Activated CD4-positive, alpha-beta memory T cell treated with anti-CD3 and anti-CD28 coated beads, Interleukin-2, amount 10 ng/mL, durations not matched to agents 7 days and 5 days (primary cell): Measurements from ENCODE around the gene FJX1. TPM values are rescaled to one million over a fixed set of nuclear protein-coding genes. Genes with fewer than 3 reads are reported as not detected.
"Not testable (repeated sequence)": the region's sequence is repeated elsewhere in the genome, so short reads cannot be mapped to it uniquely, and the experiment has no call there.

Experiments
- CTCF ChIA-PET: fragments of 350-600 bp; sonication (Branson Sonifier 250); formaldehyde crosslinking; loops from one replicate; lab custom pipeline; 2021; ENCODE audit warnings: antibody characterized with exemption, inconsistent platforms; lab: Charles Lee
- POLR2A ChIA-PET: fragments of 350-600 bp; sonication (Branson Sonifier 250); formaldehyde crosslinking; loops from one replicate; lab custom pipeline; 2021; ENCODE audit warnings: antibody characterized with exemption; lab: Charles Lee
- DNase-seq: peaks from one replicate; pipeline ENCODE4 v3.0.0-alpha.2; 2020
- H3K27ac Mint-ChIP-seq: one replicate; pipeline ENCODE4 v1.8.0; 2021; ENCODE audit warnings: mild to moderate bottlenecking, mixed read lengths
- H3K27me3 Mint-ChIP-seq: one replicate; pipeline ENCODE4 v1.8.0; 2021; ENCODE audit warnings: mixed read lengths
- H3K36me3 Mint-ChIP-seq: one replicate; pipeline ENCODE4 v1.8.0; 2021; ENCODE audit warnings: low read depth, mixed read lengths
- H3K4me1 Mint-ChIP-seq: one replicate; pipeline ENCODE4 v1.8.0; 2021; ENCODE audit warnings: mixed read lengths
- H3K4me3 Mint-ChIP-seq: one replicate; pipeline ENCODE4 v1.8.0; 2021; ENCODE audit warnings: mild to moderate bottlenecking, mixed read lengths
- H3K9me3 Mint-ChIP-seq: one replicate; pipeline ENCODE4 v1.8.0; 2021; ENCODE audit warnings: mixed read lengths
- total RNA-seq, 2 experiments: library from RNA; stranded (reverse); gene quantifications; one replicate each; pipeline ENCODE4 v1.2.3, GENCODE V29; 2021

FJX1 gene
- total RNA-seq, 2 experiments from 2014 or later = 0.08 TPM; not detected in 1

DNA sequence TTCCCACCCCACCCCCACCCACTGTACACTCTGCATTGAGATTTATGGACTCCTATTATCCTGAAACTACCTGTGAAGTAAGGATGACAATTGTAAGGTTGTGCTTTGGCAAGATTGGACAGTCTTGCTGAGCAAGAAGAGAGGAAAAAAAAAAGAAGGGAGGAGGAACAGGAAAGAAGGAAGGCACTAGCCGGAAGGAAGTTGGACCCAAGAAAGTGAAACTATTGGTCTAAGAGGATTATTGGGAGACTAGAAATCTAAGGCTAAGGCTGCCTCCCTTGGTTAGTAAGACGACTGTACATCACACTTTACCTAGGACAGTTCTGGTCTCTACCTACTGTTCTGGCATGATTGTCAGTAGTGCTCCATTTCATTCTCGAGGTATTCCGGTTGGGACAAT, 32.2 kb downstream of the FJX1 start:
- H3K4me1 Mint-ChIP-seq = no peaks in the 10 kb centered on the region
- H3K36me3 Mint-ChIP-seq = no peaks in the 10 kb centered on the region
- no peak overlapping the region for H3K4me3 Mint-ChIP-seq
- ChIA-PET POLR2A (no interaction called here), CTCF (no interaction called here)
- no peak overlapping the region for H3K27ac Mint-ChIP-seq
- peaks cover 21% of the 10 kb centered on the region for H3K27me3 Mint-ChIP-seq
- DNase-seq = no peak
- no peaks in the 10 kb centered on the region for H3K9me3 Mint-ChIP-seq

DNA sequence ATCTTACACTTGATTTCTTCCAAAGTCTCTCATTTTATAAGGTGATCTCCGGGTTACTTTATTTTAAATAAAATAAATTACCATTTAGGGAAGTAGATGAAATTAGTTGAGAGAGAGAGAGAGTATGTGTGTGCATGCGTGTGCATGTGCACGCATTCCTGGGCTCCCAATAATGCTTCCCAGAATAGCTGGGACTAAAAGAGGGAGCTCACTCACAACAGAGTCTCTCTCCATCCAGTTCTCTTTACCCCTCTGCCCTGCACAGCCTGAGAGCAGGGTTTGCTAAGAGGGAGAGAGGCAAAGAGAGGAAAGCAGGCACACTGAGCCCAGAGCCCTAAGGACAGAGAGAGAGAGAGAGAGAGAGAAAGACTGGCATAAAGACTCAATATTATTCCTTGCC, 33.0 kb downstream of the FJX1 start:
- Mint-ChIP-seq H3K4me1 (no peaks in the 10 kb centered on the region), H3K36me3 (no peaks in the 10 kb centered on the region), H3K4me3 (no peak overlapping the region), H3K9me3 (no peaks in the 10 kb centered on the region), H3K27me3 (peaks cover 21% of the 10 kb centered on the region), H3K27ac (no peak overlapping the region)
- no peak for DNase-seq
- ChIA-PET CTCF (no interaction called here), POLR2A (no interaction called here)

DNA sequence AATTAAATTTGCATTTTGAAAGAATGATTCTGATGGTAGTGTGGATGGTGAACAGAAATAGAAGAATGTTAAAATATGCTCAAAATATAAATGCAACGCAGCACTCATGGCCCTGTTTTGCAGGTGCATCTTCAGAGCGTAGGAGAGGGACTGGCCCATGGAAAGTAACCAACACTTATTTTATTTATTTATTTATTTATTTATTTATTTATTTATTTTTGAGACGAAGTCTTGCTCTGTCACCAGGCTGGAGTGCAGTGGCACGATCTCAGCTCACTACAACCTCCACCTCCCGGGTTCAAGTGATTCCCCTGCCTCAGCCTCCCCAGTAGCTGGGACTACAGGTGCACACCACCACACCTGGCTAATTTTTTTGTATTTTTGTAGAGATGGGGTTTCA, 34.5 kb downstream of the FJX1 start:
- H3K4me3 Mint-ChIP-seq, POLR2A ChIA-PET, H3K27ac Mint-ChIP-seq, DNase-seq, H3K36me3 Mint-ChIP-seq, CTCF ChIA-PET, H3K4me1 Mint-ChIP-seq, H3K9me3 Mint-ChIP-seq: not testable (repeated sequence)
- peaks cover 23% of the 10 kb centered on the region for H3K27me3 Mint-ChIP-seq

- Mint-ChIP-seq H3K4me3 (no peak overlapping the region), H3K9me3 (no peaks in the 10 kb centered on the region), H3K36me3 (no peaks in the 10 kb centered on the region), H3K27me3 (peaks cover 23% of the 10 kb centered on the region), H3K27ac (no peak overlapping the region), H3K4me1 (no peaks in the 10 kb centered on the region)
- CTCF ChIA-PET = no interaction called here
- POLR2A ChIA-PET = no interaction called here
- DNase-seq = no peak
Measured at GRCh38 chr11:35654711-35655110, 36.5 kb downstream of the FJX1 start.

GRCh38 chr11:35655254-35655653, 37.0 kb downstream of the FJX1 start:
- no peaks in the 10 kb centered on the region for H3K9me3 Mint-ChIP-seq
- H3K27me3 Mint-ChIP-seq = peaks cover 23% of the 10 kb centered on the region
- POLR2A ChIA-PET = no interaction called here
- no peaks in the 10 kb centered on the region for H3K4me1 Mint-ChIP-seq
- no peak for DNase-seq
- H3K27ac Mint-ChIP-seq = no peak overlapping the region
- CTCF ChIA-PET = no interaction called here
- H3K4me3 Mint-ChIP-seq = no peak overlapping the region
- H3K36me3 Mint-ChIP-seq = no peaks in the 10 kb centered on the region

- ChIA-PET CTCF (no interaction called here), POLR2A (no interaction called here)
- no peaks in the 10 kb centered on the region for H3K9me3 Mint-ChIP-seq
- DNase-seq = no peak
- H3K27ac Mint-ChIP-seq = no peak overlapping the region
- H3K4me1 Mint-ChIP-seq = no peaks in the 10 kb centered on the region
- no peaks in the 10 kb centered on the region for H3K36me3 Mint-ChIP-seq
- H3K27me3 Mint-ChIP-seq = peaks cover 23% of the 10 kb centered on the region
- H3K4me3 Mint-ChIP-seq = no peak overlapping the region
Measured at GRCh38 chr11:35655856-35656255, 37.6 kb downstream of the FJX1 start.

DNA sequence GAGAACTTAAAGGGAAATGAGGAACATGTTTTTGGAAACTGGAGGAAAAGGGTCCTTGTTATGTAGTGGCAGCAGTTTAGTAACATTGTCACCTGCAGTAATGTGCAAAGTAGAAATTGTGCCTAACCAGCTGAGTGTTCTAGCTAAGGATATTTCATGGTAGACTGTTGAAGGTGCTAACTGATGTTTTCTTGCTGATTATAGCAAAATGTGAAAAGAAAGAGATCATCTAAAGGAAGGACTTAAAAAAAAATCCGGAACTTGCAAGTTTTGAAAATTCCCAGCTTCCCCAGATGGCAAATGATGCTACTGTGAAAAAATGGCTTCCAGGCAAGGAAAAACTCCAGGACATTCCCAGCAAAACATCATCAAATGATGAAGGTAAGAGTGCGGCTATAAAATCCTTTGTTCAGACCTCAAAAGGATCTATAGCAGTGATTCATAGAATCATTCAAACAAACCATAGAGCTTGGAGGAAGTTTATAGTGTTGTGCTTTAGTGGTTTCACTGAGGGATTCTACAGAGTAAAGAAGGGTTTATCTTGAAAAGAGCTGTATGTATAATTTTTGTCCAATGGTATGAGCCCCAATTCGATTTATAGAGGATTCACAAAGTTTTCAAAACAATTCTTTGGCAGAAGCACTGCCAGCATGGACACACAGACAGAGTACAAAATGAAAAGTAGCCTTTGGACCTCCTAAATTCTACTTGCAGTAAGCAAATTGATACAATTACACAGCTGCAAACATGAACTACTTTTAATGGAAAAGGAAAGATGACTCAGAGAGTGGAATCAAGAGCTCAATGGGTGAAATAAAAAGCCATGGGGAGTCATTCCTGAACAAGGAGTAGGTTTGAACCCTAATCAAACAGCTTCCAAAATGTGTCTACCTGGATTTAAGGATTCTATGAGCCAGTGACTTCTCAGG, 40.0 kb downstream of the FJX1 start:
- ChIA-PET POLR2A (no interaction called here), CTCF (no interaction called here)
- no peak for DNase-seq
- peaks cover 4% of the 10 kb centered on the region for H3K36me3 Mint-ChIP-seq
- peaks cover 11% of the 10 kb centered on the region for H3K4me1 Mint-ChIP-seq
- H3K9me3 Mint-ChIP-seq = peaks cover 3% of the 10 kb centered on the region
- no peak overlapping the region for H3K27ac Mint-ChIP-seq
- H3K4me3 Mint-ChIP-seq = no peak overlapping the region
- peaks cover 26% of the 10 kb centered on the region for H3K27me3 Mint-ChIP-seq

DNA sequence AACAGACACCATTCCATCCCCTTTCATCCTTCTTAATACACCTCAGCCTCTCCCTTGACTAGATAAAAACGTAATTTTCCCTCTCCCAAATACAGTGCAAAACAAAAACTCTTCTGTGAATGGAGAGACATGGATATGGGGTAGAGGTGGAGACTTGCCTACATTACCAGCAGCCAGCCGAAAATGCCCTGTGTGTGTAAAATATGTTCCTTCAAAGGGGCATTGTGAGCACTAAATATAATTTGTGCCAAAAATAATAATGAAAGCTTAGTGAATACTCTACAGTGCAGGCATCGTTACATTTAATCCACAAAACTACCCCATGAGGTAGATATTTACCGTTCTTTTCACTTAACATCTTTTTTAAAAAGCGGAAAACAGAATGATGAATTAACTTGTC, 43.3 kb downstream of the FJX1 start:
- POLR2A ChIA-PET = interaction anchor here (1.1 kb wide), 1 partner anchor 16 kb away, joined by 3 read pairs; no protein-coding TSS in a partner anchor
- no peak for DNase-seq
- Mint-ChIP-seq H3K9me3 (peaks cover 22% of the 10 kb centered on the region), H3K4me1 (peaks cover 32% of the 10 kb centered on the region), H3K27me3 (peaks cover 12% of the 10 kb centered on the region), H3K4me3 (no peak overlapping the region), H3K36me3 (peaks cover 25% of the 10 kb centered on the region), H3K27ac (no peak overlapping the region)
- CTCF ChIA-PET = interaction anchor here (1.5 kb wide), 1 partner anchor 160 kb away, joined by 5 read pairs; no protein-coding TSS in a partner anchor

- CTCF ChIA-PET = interaction anchor here (1.5 kb wide), 1 partner anchor 160 kb away, joined by 5 read pairs; no protein-coding TSS in a partner anchor
Measured at GRCh38 chr11:35662061-35662648, 43.9 kb downstream of the FJX1 start.

DNA sequence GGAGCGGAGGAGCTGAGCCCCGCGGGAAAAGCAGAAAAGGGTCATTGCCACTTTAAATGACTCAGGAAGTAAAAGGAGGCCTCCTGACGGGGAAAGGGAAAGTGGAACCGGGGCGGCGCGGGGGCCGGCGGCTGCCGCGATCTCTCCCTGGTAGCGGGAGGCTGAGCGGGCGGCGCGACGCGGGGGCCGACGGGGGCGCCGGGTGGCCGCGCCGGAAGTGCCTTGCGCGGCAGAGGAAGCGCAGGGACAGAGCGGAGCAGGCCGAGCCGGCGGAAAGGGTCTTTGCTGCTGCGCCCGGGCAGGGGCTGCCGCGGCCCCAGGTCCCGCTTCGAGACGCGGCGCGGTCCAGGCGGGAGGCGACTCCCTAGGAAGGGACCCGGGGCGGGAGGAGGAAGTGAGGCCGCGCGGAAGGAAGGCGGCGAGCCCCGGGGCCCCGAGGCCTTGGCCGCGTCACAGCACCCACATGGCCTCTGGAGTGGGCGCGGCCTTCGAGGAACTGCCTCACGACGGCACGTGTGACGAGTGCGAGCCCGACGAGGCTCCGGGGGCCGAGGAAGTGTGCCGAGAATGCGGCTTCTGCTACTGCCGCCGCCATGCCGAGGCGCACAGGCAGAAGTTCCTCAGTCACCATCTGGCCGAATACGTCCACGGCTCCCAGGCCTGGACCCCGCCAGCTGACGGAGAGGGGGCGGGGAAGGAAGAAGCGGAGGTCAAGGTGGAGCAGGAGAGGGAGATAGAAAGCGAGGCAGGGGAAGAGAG, 44.6 kb downstream of the FJX1 start, which contains the start of gene TRIM44:
TRIM44 (plus strand) TSS at position 127 of the 759 bp plus-strand sequence; CDS start at position 464, 337 bp downstream.
- Mint-ChIP-seq H3K4me3 (peak within 1 kb of the TSS; percentile 81), H3K36me3 (peaks cover 25% of the 10 kb centered on the region), H3K4me1 (peaks cover 32% of the 10 kb centered on the region), H3K9me3 (peaks cover 24% of the 10 kb centered on the region), H3K27ac (peak within 1 kb of the TSS; percentile 74), H3K27me3 (peaks cover 10% of the 10 kb centered on the region)
- peak; percentile 83 for DNase-seq
- CTCF ChIA-PET = interaction anchor here (1.5 kb wide), 1 partner anchor 159 kb away, joined by 5 read pairs; no protein-coding TSS in a partner anchor
- POLR2A ChIA-PET = interaction anchor here (0.7 to 1.1 kb wide), 2 partner anchors 15 to 788 kb away, joined by 3 read pairs; no protein-coding TSS in a partner anchor

More at GRCh38 chr11:35662061-35662648, 43.9 kb downstream of the FJX1 start:
- Mint-ChIP-seq H3K4me3 (peak overlapping the region; percentile 81), H3K4me1 (peaks cover 32% of the 10 kb centered on the region), H3K27me3 (peaks cover 11% of the 10 kb centered on the region), H3K27ac (peak overlapping the region; percentile 74), H3K9me3 (peaks cover 22% of the 10 kb centered on the region), H3K36me3 (peaks cover 25% of the 10 kb centered on the region)
- DNase-seq = no peak
- POLR2A ChIA-PET = interaction anchor here (1.1 kb wide), 1 partner anchor 15 kb away, joined by 3 read pairs; no protein-coding TSS in a partner anchor

DNA sequence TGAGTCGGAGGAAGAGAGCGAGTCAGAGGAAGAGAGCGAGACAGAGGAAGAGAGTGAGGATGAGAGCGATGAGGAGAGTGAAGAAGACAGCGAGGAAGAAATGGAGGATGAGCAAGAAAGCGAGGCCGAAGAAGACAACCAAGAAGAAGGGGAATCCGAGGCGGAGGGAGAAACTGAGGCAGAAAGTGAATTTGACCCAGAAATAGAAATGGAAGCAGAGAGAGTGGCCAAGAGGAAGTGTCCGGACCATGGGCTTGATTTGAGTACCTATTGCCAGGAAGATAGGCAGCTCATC, 45.1 kb downstream of the FJX1 start:
- no peak for DNase-seq
- Mint-ChIP-seq H3K4me3 (peak overlapping the region; percentile 81), H3K4me1 (peaks cover 32% of the 10 kb centered on the region), H3K9me3 (peaks cover 27% of the 10 kb centered on the region), H3K27me3 (peaks cover 10% of the 10 kb centered on the region), H3K36me3 (peaks cover 27% of the 10 kb centered on the region), H3K27ac (peak overlapping the region; percentile 31)
- ChIA-PET POLR2A (interaction anchor here (0.7 to 0.8 kb wide), 2 partner anchors 44 to 788 kb away, joined by 3 read pairs; no protein-coding TSS in a partner anchor), CTCF (no interaction called here)

DNA sequence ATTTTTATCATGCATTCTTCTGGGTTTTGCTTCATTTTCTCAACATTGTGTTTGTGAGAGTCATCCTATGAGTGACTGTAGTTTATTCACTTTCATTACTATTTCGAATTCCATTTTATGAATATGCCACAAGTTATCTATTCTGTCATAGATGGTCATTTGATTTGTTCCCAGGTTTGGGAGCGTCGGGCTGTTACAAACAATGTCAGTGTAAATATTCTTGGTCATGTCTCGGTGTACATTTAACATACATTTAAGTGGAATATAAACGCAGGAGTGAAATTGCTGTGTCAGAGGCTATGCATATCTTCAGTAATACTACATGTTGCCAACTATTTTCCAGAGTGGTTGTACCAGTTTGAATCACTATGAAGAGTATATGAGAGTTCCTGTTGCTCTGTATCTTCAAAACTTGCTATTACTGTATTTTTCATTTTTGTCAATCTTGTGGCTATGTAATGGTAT, 46.7 kb downstream of the FJX1 start:
- CTCF ChIA-PET = no interaction called here
- peaks cover 27% of the 10 kb centered on the region for H3K9me3 Mint-ChIP-seq
- POLR2A ChIA-PET = no interaction called here
- peaks cover 31% of the 10 kb centered on the region for H3K36me3 Mint-ChIP-seq
- peaks cover 8% of the 10 kb centered on the region for H3K27me3 Mint-ChIP-seq
- no peak overlapping the region for H3K4me3 Mint-ChIP-seq
- peaks cover 32% of the 10 kb centered on the region for H3K4me1 Mint-ChIP-seq
- no peak overlapping the region for H3K27ac Mint-ChIP-seq
- DNase-seq = no peak
